Cortex of kidney (tissue), 1 donor: Measurements from ENCODE around the gene MRPL4.
"Not testable (repeated sequence)": the region's sequence is repeated elsewhere in the genome, so short reads cannot be mapped to it uniquely, and the experiment has no call there.

Experiments used
- DNase-seq: peaks from one replicate; lab custom pipeline; 2025; lab: John Stamatoyannopoulos, UW

Gene MRPL4

GRCh38 chr19:10230173-10230860 lies 21.7 kb upstream of the MRPL4 start:
- no peak for DNase-seq

GRCh38 chr19:10230861-10231611 lies 21.0 kb upstream of the MRPL4 start, which contains the start of gene S1PR2:
Gene S1PR2 (minus strand): TSS chr19:10231331. CDS start chr19:10224905, 6,426 bp downstream.
- no peak for DNase-seq

- DNase-seq: no peak
Measured at GRCh38 chr19:10231612-10232228, 20.3 kb upstream of the MRPL4 start.

GRCh38 chr19:10233946-10234345 lies 18.1 kb upstream of the MRPL4 start:
- DNase-seq: no peak

GRCh38 chr19:10235003-10235402 lies 17.0 kb upstream of the MRPL4 start:
- no peak for DNase-seq

GRCh38 chr19:10235409-10235808 lies 16.6 kb upstream of the MRPL4 start:
- not testable (repeated sequence) for DNase-seq

GRCh38 chr19:10237702-10238101 lies 14.3 kb upstream of the MRPL4 start:
- no peak for DNase-seq

- DNase-seq: no peak
Measured at GRCh38 chr19:10238172-10238783, 13.7 kb upstream of the MRPL4 start.

- not testable (repeated sequence) for DNase-seq
Measured at GRCh38 chr19:10241826-10242449, 10.1 kb upstream of the MRPL4 start.

- no peak for DNase-seq
Measured at GRCh38 chr19:10243606-10244005, 8.4 kb upstream of the MRPL4 start.

- no peak for DNase-seq
Measured at GRCh38 chr19:10245189-10245939, 6.7 kb upstream of the MRPL4 start.

- no peak for DNase-seq
Measured at GRCh38 chr19:10246511-10246910, 5.5 kb upstream of the MRPL4 start.

- DNase-seq: no peak
Measured at GRCh38 chr19:10252707-10253106, 693 bp downstream of the MRPL4 start.

- no peak for DNase-seq
Measured at GRCh38 chr19:10254244-10254643, 2.2 kb downstream of the MRPL4 start.

- no peak for DNase-seq
Measured at GRCh38 chr19:10255358-10255757, 3.3 kb downstream of the MRPL4 start.

- no peak for DNase-seq
Measured at GRCh38 chr19:10256551-10256950, 4.5 kb downstream of the MRPL4 start.

GRCh38 chr19:10256970-10257615 lies 5.1 kb downstream of the MRPL4 start:
- DNase-seq: no peak

- no peak for DNase-seq
Measured at GRCh38 chr19:10258080-10258710, 6.2 kb downstream of the MRPL4 start.

GRCh38 chr19:10259162-10259905 lies 7.3 kb downstream of the MRPL4 start:
- no peak for DNase-seq

- DNase-seq: no peak
Measured at GRCh38 chr19:10260141-10260584, 8.1 kb downstream of the MRPL4 start.
